GM19238 (cell line): Measurements from ENCODE around the gene BDNF.

ENCODE experiments used
- DNase-seq: peaks from one replicate; pipeline ENCODE4 v3.0.0; 2011; ENCODE audit warnings: low spot score; ENCODE audit not compliant: insufficient read length

BDNF gene

DNA sequence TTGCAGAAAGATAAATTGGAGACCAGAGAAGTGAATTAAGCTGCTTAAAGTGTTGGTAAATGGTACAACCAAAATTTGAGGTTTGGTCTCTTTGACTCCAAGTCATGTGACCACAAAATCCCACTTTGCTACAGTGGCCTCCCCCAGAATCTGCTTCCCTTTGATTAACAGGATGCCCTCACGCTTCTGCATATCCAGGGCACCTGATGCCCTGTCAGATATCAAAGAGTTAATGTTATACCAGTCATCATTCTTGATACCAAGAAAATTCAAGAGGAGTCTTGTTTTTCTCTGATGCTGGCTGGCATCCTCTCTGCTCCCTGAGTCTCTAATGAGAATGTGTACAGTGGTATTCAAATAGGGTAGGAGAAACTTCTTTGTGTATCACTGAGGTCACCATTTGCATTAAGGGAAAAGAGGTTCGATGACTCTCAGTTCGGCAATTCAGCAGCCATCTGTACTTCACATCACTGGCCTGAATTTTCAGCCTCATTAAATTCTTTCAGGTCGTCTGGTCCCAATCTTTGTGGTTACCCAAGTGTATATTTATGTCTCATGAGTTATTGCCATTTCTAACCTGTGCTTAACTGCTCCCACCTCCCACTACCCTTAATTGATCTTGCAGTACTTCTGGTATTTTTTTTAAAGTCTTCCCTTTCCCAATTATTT is 73.9 kb downstream of the BDNF start:
- no peak for DNase-seq

DNA sequence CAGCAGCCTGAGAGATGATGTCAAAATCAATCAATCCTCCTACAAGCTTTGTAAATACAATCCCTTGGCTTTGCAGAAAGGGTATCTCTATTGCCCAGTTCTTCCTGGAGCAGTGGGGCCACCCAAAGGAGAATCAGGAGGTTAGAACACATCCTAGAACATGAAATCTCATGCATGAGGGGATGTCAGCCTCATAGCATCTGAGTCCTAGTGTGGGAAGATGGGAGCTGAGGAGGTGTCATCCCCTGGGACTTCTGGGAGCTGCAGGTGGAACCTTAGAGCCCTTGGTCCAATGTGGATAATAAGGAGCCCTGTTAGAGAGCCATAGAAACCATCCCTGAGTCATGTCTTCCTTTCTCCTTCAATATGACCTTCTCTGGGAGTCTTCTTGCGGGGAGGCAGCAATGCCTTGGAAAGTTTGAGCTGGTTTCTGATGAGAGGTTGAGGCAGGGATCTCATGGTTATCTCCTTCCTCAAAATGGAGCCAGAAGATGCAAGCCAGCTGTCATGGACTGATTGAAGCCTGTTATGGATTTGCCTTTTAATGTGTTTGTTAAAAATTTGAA is 74.8 kb downstream of the BDNF start:
- no peak for DNase-seq

DNA sequence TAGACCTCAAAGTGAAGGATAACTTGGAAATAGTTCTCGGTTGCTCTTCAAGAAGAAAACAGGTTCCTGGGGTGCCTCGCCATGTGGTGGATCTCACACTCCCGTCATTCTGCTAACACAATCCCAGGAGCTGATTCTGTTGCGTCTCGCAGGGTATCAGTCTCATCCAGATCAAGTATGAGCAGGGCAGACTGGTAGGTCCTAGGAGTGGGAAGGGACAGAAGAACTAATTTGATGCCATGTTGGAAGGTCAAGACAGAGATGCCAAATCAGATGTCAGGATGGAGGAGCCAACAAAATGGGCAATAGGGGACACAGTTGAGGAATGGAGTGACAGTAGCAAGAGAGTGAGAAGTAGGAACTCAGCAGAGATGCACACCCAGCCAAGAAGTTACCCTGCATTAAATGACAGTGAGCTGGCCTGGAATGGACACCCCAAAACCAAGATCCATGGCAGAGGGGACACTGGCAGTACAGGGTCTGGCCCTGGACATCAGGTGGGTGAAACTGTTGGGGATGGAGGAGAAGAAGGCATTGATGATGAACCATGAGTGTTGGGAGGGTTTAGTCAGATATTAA is 76.2 kb downstream of the BDNF start:
- DNase-seq = no peak

DNA sequence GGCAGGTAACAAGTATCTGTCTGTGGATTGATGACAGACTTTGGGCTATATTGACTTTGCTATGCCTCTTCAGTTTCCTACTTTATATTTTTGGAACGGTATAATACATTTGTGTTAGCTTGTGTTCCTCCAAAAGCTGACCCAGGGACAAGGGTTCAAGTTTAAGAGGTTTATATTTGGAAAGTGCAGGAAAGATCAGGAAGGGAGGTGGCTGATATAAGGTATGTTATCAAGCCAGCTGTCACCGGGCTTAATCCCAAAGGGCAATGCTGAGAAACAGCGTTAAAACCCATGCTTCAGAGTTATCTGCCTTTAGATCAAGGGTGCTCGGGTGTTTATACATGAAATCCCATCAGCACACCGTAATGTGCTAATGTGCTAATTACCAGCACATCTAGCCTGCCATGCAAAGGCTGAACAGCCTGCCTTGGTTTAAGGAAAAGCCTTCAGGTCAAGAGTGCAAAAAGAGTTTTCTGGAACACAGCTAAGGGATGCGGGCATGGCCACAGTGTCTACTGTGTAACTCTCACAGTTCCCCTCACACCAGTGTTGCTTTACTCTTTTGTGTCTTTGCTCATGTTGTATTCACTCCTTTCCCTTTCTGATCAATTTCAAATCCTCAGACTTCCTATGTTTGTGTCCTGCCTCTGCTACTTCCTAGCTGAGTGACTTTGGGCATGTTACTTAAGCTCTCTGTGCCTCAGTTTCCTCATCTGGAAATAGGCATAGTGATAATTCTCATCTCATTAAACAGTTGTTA is 77.5 kb downstream of the BDNF start:
- DNase-seq = no peak

DNA sequence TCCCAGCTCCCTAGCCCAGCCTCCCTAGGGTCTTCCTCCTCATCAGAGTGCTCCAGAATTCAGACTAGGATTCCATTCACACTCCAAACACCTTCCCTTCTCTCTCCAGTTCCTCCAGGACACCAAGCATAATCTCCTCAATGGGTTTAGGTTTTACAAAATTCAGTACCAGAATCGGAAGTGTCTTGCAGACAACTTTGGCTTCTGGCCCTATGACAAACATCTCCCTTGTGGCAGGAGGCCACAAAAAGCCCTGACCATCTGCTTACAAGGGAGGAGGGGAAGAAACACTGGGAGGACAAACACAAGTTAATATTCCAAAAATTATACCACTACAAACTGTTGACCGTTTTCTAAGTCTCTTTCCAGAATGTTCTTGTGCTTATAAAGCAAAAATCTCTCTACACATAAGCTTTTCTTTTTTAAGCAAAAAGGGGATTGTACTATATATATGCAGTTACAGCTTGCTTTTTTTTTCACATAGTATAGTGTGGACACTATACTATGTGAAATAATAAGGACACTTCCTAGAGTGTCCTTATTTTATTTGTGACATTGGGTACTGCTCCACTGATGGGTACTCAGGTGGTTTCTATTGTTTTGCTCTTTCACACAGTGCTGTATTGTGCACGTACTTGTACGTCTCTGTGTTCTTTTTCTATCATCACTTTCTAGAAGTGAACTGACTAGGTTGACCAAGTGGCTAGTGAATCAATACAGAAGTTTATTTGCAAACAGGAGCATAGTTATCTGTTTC is 78.7 kb downstream of the BDNF start:
- no peak for DNase-seq

DNA sequence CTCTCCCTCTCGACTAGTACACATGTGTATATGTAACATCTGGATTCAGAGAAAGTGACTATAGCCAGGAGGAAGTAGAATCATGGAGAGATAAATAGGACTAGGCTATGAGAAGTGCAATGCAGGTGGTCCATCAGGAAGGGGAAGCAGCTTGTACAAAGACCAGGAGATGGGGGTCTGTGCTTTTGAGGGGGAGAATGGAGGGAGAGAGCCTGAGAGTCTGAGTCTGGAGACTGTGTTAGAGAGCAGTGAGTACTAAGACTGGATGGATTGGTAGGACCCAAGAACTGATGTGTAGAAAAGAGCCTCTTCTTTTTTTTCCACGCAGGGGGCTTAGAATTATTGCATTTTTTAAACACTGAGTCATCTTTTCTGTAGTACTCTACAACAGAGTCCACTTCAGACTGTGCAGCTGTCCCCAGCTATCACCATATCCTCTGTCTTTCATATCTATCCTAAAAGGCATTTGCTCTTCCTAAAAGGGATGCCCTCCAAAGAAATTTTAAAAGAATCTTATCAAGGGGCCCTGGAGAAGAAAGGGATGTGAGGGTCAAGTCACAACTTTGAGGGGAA is 80.4 kb downstream of the BDNF start:
- no peak for DNase-seq

DNA sequence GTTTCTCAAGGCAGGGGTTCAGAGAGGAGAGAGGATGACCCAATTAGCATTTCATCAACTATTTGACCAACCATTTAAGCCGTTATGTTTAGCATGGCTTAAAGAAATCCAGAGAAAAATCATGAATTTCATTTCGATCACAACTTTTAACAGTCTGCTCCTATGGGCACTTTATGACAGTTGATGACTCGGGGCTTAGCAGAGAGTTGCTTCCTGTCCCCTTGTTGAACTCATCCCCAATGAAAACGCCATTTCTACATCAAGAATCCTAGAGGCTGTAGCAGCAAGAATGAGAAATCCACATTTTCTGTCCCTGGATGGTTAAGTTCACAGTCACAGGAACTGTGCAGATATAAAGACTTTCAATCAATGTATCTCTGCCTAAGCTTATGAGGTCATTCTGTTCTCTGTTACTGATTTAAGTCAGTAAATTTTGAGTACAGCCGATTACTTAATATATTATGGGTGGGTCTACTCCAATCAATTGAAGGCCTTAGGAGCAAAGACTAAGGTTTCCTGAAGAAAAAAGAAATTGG is 81.1 kb downstream of the BDNF start:
- no peak for DNase-seq

DNA sequence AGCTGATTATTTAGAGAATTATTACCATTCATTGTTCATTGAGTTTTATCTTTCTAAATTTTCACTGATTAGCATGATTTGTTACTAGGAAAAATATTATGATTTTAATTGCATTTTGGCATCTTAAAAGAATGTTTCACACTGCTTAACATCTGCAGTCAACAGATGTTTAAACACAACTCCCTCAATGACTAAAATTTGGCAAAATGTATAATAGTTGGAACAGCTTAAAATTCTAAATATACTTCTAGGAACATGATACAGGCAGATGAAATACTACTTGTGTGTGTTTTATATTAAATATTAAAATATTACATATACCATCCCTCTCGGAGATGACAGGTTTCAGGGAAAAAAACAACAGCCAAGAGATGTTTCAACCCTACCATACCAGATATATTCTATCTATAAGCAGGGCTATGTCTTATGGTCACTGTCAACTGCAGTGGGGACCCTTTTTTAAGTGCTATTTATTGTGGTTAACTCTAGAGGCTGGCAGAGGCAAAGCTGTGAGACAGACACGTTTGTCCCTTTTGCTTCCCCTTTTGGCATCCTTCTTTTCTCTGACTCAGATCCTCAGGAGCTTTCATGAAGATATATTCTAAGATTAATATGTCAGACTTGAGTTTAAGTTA is 81.9 kb downstream of the BDNF start:
- DNase-seq = no peak

DNA sequence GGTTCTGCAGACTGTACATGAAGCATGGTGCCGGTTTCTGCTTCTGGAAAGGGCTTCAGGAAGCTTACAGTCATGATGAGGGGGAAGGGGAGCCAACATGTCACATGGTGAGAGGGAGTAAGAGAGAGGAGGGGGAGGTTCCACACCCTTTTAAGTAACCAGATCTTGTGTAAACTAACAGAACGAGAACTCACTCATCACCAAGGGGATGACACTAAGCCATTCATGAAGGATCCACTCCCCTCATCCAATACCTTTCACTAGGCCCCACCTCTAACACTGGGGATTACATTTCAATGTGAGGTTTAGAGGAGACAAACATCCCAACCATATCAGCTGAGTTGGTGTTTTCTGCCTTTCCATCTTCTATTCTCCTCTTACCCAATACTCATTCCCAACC is 83.5 kb downstream of the BDNF start:
- DNase-seq = no peak

DNA sequence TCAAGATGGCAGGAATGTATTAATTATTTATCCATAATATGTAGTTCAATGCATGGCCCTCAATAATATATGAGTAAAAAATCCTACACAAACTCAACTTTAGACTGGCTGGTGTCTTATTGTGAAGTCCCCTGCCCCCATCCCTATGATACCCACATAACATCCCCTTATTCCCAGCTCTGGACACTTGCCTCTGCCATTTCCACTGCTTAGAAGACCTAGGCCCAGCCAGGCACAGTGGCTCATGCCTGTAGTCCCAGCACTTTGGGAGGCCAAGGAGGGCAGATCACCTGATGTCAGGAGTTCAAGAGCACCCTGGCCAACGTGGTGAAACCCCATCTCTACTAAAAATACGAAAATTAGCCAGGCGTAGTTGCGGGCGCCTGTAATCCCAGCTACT is 84.4 kb downstream of the BDNF start:
- DNase-seq = no peak

DNA sequence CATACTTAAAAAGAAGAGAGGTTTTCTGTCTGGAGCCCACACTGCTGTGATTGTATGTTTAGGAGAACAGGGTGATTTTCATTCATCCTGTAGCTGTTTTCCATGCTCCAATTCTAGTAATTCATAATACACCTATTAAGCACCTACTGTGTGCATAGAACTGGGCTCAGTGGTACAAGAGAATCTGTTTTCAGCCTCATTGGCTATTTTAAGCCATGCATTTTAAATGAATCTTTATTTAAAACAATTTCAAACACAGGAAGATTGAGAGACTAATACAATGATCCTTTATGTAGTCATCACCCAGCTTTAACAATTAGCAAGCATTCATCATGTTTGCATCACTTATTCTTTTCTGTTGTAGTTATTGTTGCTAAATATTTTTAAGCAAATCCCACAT is 86.2 kb downstream of the BDNF start:
- DNase-seq = no peak

DNA sequence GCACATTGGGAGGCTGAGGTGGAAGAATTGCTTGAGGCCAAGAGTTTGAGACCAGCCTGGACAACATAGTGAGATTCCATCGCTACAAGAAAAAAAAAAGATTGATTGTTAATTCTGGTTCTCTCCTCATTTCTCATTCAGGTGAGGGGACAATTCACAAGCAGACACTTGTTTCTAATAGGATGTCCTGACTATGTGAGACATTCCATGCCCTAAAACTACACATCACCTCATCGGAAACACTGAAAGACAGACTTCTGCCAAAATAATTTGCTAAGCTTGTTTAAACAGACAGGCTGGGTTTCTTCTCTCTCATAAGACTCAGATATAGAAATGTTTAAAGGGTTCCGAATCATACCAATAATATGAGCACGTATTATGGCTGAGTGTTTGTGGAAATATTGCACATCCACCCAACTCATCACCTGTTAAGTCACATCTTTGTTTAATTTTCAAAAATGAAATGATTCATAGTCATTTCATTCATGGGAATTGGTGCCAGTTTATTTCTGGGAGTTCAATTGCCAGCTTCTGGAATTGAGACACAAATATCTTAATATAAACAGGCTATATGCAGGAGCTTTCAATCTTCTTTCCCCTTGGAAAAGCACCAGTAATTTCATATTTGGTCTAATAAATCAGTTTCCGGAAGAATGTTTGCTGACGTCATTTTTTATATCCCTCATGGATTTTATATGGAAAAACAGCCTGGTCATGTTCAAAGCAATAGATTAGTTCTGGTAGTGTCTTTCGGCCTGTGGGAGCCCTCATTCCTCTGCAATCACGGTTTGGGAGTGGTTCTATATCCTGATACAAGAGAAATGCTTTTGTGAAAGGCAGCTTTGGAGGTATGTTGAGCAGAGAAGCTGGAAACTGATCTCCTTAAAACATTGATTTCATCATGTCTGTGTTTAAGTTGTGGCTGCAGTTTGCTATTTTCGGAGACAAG is 87.0 kb downstream of the BDNF start:
- no peak for DNase-seq

DNA sequence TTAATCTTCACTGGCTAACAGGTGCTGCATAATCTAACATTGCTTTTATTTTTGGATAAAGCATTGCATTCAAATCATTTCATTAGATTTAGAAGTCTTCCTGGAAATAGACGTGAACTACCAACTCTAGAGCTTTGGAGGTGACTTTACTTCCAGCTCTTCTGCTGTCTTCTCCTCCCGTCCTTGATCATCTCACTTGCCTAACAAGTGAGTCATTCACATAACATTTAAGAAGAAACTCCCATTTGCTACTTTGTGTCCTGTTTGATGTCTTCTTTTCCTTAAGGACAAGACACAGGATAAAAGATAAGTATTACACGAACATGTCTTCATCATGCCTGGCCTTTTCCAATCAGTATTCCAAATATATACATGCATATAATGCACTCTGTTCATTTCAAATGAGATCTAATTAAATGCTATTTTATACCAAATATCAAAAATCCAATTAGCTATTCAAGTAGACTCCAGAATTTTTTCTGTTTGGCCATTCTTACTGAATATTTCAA is 88.3 kb downstream of the BDNF start:
- no peak for DNase-seq

DNA sequence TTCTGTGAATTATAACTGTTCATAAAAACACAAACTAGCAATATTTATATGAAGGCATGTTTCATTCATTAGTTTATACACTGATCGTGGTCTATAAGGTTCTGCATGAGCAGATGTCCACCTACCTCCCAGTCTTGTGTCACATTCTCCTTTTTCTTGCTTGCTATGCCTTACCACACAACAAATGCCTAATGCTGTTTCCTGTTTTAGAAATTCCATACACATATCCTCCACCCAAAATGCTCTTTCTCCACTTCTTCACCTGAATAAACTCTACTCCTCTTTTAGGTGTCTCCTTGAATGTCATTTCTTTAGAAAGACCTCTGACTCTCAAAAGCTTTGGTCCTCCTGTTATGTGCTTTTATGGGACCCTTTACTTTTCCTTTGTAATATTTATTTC is 88.9 kb downstream of the BDNF start:
- no peak for DNase-seq

DNA sequence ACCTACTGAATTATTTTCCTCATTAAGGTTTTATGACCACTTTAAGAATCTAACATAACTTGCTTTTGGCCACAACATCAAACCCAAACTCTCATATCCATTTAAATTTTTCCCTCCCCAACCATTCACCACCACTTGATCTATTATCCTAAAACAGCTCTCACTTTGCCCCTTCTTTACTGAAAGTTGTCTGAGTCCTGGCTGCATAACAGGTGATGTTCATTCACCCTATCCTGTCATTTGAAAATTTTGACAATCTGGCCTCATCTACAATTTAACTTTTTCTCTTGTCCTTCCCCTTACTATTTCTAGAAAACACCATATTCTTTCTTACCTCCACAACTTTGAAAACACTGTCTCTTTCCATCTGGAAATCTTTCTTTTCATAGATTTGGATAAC is 89.3 kb downstream of the BDNF start:
- DNase-seq = no peak

DNA sequence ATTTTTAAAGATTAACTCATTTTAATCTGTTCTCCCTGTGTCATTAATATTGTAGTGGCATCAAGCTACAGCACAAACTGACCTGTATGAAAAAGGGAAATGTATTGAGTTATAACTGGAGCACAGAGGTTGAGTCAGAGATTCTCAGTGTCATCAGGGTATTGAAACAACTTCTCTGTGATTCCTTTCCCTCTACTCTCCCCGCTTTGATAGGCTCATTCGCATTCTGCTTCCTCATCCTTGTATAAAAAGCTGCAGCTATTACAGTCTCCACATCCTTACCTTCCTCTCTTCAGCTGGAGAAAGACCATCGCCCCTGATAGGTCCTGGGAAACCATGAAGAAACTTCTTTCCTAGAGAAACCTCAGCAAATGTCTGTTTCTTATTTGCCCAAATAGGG is 90.0 kb downstream of the BDNF start:
- DNase-seq = no peak

DNA sequence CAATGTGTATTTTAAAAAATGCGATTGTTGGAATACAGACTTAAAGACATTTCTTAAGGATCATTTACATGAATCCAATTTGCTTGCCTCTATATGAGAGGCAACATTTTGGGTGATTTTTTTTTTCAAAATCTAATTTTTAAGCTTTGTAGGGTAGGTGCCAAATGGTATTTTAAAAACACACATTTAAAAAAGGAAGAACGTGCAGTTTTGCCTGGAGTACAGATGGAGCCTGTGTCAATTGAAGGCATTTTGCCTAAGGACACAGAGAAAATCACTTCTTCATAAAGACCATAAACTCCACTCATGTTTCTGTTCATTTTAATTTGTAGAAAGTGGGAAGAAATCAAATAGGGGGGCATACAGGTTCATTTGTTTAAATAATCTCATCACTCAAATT is 91.3 kb downstream of the BDNF start:
- DNase-seq = no peak

DNA sequence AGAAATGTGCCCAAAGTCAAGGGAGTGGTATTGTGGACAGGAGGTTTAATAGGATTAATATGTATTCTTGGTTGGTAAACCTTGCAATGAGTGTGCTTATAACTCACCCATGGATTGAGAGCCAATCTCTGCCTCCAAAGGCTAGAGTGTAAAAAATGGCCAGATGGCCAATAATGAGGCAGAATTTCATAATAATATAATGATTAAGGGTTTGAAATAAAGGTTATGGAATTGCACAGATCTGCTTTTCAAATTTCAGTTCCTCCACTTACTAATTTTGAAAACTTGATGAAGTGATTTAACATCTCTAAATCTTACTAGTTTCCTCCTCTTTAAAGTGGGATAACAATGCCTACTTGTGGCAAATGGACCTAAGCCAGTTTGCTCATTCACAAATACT is 94.8 kb downstream of the BDNF start:
- no peak for DNase-seq
